GM21390 (cell line): Measurements from ENCODE around the gene GPBP1L1.

Experiments used
- ATAC-seq: cut with Tn5 transposase; IDR thresholded peaks from one replicate; pipeline ENCODE4 v1.9.1; 2021; ENCODE audit not compliant: unreplicated experiment

Gene GPBP1L1

GRCh38 chr1:45643978-45644377 is 42.4 kb downstream of the GPBP1L1 start:
- no peak for ATAC-seq

- no peak for ATAC-seq
Measured at GRCh38 chr1:45643321-45643720, 43.0 kb downstream of the GPBP1L1 start.

- ATAC-seq = no peak
Measured at GRCh38 chr1:45640293-45640692, 46.0 kb downstream of the GPBP1L1 start.

GRCh38 chr1:45635211-45635610 is 51.1 kb downstream of the GPBP1L1 start:
- no peak for ATAC-seq

- ATAC-seq = no peak
Measured at GRCh38 chr1:45630429-45630828, 55.9 kb downstream of the GPBP1L1 start.

GRCh38 chr1:45629035-45629434 is 57.3 kb downstream of the GPBP1L1 start:
- ATAC-seq = no peak

GRCh38 chr1:45623972-45624371 is 62.4 kb downstream of the GPBP1L1 start, which contains the start of gene CCDC17:
Gene CCDC17, minus strand, starts transcription at chr1:45624054. Its CDS starts 145 bp downstream, at chr1:45623909.
- ATAC-seq = no peak

- ATAC-seq = no peak
Measured at GRCh38 chr1:45622524-45623394, 63.6 kb downstream of the GPBP1L1 start.

GRCh38 chr1:45621895-45622523 is 64.3 kb downstream of the GPBP1L1 start:
- no peak for ATAC-seq

- no peak for ATAC-seq
Measured at GRCh38 chr1:45621501-45621836, 64.9 kb downstream of the GPBP1L1 start.

- ATAC-seq = no peak
Measured at GRCh38 chr1:45620588-45621500, 65.5 kb downstream of the GPBP1L1 start.

- ATAC-seq = no peak
Measured at GRCh38 chr1:45619149-45619921, 67.0 kb downstream of the GPBP1L1 start.

- no peak for ATAC-seq
Measured at GRCh38 chr1:45617618-45618017, 68.7 kb downstream of the GPBP1L1 start.

- no peak for ATAC-seq
Measured at GRCh38 chr1:45615885-45616284, 70.4 kb downstream of the GPBP1L1 start.

GRCh38 chr1:45612941-45613579 is 73.3 kb downstream of the GPBP1L1 start:
- ATAC-seq = no peak

- ATAC-seq = no peak
Measured at GRCh38 chr1:45610589-45611226, 75.6 kb downstream of the GPBP1L1 start.

- no peak for ATAC-seq
Measured at GRCh38 chr1:45608175-45609156, 77.9 kb downstream of the GPBP1L1 start.

- no peak for ATAC-seq
Measured at GRCh38 chr1:45607404-45608074, 78.8 kb downstream of the GPBP1L1 start.
